GM19467 (cell line): ENCODE data around the gene PTP4A1.
"Not testable (repeated sequence)": the region's sequence is repeated elsewhere in the genome, so short reads cannot be mapped to it uniquely, and the experiment has no call there.

Experiments
- ATAC-seq: cut with Tn5 transposase; IDR thresholded peaks from one replicate; pipeline ENCODE4 v1.9.1; 2021; ENCODE audit warnings: mild to moderate bottlenecking, moderate library complexity; ENCODE audit not compliant: unreplicated experiment

The PTP4A1 gene

DNA sequence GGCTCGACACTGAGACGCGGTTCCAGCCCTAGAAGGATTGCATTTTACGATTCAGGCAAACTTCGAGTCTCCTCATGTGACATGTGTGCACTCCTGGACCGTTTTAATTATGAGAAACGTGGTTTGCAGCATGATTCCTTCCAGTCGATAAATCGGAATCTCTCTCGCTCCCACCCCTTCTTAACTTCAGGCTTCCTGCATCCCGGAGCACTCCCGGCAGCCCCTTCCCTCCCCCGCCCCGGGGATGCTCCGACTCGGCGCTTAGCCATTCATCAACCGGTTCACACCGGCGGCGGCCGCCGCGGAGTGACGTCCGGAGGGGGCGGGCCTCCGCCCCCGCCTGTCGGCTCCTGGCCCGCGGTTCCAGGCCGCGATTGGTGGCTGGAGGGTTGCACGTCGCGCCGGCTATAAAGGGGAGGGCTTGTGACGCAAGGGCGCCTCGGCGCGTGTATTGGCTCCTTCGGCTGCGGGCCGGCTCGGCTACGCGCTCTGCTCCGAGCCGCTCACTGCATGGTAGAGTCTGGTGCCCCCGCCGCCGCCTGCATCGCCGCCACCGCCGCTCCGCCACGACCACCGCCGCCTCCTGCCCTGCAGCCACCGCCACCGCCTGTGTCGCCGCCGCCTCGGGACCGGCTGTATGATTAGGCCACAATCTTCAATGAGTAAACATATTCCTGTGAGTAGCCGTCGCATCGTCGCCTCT is at the start of gene PTP4A1, which contains the start of gene LOC128125822:
PTP4A1 (plus strand) TSS at position 437 of the 703 bp plus-strand sequence. CDS start 4,401 bp downstream, outside the sequence.
LOC128125822 (plus strand) TSS at position 437 of the 703 bp plus-strand sequence.
- peak; percentile 93 for ATAC-seq

DNA sequence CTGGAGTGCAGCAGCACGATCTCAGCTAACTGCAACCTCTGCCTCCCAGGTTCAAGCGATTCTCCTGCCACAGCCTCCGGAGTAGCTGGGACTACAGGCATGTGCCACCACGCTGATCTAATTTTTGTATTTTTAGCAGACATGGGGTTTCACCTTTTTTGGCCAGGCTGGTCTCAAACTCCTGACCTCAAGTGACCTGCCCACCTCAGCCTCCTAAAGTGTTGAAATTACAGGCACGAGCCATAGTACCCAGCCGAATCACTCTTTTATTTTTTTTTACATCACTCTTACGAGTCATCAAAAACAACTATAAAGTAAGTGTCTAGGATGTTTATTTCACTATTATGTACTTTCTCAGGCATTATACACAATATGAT is 49.4 kb upstream of the PTP4A1 start:
- ATAC-seq = not testable (repeated sequence)

DNA sequence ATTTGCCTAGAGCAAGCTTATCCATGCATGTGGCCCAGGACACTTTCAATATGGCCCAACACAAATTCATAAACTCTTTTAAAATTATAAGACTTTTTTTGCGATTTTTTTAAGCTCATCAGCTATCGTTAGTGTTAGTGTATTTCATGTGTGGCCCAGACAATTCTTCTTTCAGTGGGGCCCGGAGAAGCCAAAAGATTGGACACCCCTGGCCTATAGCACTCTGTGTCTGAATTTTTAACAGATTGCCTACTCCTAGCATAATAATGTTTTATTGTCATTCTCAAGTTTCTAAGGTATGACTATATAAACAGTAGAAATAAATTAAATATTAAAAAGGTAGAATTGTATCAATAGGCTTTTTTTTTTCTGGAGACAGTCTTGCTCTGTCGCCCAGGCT is 48.6 kb upstream of the PTP4A1 start:
- no peak for ATAC-seq

DNA sequence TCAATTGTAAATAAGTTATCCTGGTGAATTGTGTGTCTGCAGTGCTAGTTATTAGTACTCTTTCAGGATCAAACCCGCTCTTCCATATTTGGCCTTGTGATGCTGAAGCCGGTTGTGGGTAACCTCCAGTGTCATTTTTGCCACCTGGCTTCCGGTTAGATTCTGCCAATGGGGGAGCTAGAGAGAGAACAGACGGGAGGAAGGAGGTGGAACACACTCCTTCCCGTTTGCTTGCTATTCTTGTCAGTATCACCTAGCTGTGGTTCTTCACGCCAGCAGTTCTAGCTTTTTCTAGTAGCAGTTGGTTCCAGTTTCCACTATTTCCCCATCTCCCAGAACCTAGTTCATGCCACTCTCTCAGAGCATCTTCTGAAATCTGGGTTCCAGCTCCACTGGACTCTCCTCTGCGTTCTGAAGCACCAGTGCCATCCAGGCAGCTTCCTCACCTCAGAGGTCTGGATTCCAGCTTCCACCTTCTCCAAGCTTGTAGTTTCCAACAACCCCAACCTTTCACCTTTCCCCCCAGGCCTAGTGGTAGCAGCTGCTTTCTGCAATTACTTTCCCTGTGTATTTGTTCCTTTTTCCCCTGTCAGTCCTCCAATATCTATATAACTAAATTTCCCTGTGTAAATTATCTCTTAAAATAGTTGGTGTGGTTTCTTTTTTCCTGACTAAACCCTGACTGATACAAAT is 46.9 kb upstream of the PTP4A1 start:
- ATAC-seq = no peak

DNA sequence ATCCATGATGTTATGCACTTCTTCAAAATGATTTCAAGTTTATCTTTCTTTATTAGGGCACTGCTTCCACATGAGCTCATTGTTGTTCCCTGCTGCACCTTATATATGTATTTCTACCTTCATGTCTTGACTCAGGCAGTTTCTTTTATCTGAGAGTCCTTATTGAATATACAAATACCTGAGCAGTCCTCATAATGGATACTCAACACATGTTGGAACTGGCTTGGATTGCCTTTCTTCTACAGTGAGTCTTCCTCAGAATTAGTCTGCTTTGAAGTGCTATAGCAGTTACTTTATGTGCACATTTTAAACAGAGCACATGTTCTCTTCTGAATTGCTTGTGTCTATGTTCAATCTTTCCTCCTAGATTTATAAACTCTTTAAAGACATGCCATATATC is 45.3 kb upstream of the PTP4A1 start:
- no peak for ATAC-seq

DNA sequence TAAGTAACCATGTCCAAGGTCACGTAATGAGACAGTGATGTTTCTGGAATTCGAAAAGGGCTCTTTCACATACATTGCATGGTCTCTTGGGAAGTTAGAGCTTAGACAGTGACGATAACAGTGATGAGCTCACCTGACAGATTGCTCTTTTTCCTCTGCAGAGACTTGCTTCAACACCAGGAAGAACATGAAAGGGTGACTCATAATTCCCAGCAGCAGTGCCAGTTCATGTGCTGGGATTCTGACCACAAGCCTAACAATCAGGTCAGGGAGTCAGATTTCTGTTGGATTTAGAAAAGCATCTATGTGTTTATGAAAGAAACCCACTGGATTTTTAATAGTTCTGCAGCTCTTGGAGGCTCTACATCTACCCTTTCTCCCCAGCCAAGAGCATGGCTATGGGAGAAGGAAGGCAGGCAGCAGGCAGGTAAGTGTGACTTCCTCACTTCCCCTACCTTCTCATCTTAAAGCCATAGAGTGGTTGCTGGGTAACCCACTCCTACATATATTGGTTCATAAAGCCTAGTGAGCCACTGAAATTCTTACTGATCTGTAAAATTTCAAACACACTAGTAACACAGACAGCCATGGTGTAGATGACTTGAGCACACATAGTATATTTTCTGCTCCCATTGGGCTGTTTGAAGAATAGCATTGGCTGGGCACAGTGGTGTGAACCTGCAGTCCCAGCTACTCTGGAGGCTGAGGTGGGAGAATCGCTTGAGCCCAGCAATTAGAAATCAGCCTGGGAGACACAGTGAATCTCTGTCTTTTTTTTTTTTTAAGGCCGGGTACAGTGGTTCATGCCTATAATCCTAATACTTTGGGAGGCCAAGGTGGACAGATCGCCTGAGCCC is 44.4 kb upstream of the PTP4A1 start:
- no peak for ATAC-seq

DNA sequence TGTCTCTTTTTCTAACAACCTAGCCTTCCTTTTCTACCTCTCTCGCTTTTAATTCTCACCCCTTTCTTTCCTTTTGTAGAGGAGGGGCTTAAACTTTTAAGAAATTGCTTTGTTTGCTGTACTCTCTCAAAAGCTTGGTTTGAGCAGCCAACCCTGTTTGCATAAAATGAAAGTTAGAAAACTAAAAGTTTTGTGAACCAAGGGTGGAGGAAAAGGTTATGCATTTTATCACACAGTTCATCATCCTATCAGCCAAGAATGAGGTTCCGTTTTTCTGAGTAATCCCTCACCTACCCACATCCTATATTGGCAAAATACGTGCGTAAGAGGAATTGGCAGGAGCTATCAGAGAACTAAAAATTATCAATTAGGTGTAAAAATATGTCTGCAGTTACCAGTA is 42.8 kb upstream of the PTP4A1 start:
- ATAC-seq = no peak

DNA sequence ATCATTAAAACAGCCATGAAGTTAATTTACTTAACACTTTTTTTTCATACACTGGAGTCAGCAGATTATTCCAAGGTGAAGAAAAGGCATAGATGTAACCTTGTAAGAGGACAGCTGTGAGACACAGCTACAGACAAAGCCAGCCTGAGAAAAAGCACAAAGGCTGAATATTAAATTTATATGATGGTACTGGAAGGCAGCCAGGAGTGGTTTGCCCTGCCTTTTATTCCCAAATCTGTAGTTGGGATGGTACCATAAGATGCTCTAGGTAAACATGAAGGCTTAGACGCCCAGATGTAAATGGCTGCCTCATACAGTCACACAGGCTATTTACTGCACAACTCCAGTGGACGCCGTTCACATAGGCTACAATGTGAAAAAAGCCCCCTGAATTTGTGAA is 42.1 kb upstream of the PTP4A1 start:
- ATAC-seq = no peak

DNA sequence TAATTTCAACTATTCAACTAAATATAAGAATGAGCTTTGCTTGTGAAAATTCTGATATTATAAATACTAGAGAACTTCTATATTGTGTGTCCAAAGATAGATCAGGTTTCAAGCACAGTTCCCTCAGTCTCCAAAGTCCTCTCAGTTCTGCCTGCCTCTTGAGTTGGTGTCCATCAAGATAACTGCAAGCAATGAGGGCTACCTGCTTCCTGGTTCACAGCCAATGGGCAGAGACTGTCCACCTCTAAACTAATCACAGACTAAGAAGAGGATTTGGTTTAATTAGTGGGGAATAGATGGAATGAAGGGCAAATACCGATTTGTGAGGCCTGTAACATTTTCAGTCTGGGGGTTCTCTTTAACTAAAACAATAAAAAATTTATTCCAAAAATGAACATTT is 41.3 kb upstream of the PTP4A1 start:
- ATAC-seq = no peak

DNA sequence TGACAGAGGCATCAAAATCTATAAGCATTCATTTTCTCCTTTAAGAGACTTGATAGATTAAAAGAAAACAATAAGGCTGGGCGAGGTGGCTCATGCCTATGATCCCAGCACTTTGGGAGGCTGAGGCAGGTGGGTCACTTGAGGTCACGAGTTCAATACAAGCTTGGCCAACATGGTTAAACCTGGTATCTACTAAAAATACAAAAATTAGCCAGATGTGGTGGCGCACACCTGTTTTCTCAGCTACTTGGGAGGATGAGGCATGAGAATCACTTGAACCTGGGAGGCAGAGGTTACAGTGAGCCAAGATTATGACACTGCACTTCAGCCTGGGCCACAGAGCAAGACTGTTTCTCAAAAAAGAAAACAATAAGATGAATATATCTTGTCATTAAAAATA is 39.3 kb upstream of the PTP4A1 start:
- no peak for ATAC-seq

DNA sequence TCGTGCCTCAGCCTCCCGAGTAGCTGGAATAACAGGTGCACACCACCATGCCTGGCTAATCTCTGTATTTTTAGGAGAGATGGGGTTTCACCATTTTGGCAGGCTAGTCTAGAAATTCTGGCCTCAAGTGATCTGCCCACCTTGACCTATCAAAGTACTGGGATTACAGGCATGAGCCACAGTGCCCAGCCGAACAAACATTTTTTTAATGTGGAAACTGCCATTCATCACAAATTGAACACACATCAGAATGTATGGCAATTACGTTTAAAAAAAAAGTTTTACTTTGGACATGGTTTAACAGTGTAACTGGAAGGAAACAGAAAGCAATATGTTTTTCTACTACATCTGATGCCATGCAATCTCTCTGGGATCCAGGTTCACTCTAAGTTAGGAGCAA is 38.3 kb upstream of the PTP4A1 start:
- no peak for ATAC-seq

DNA sequence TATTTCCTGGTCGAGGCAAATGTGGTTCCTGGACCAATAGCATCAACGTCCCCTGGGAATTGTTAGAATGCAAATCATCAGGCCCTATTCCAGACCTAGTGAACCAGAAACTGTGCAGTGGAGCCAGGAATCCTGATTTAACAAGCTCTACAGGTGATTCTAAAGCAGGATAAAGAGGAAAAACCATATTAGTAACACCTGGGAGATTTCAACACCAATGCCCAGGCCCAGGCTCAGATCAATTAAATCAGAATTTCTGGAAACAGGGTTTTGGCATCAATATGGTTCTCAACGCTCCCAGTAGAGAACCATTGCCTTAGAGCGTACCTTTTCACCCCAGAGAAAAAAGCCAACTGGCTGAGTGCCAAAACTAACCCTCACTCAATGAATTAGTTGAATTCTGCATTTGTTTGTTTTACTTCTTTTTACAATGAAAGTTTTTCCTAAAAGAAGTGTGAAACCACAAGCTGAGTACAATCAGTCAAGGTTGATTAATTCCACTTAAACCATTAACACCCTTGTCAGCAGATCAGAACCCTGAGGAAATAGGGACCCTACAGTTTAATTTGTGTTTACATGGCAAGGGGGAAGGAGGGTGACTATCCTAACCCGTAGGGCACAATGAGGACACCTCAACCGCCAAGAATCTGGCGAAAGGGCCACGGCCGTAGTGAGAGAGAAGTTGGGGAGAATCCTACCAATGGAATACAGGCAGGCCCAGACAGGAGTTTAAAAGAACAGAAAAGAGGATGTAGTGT is 34.9 kb upstream of the PTP4A1 start:
- peak; percentile 61 for ATAC-seq

DNA sequence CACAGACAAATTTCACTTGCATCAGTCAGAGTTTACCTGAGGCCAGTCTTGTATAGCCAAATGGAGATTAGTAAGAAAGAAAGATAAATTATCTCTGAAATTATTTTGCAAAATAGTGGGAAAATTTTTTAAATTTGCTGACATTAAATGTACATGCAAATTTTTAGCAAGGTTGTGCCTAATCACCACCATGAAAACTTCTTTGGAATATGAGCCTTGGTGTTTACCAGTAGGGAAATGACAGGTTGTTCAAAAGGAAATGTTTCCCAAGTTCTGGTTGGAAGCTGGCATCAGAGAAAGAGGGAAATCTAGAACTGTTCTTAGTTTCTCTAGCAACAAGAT is 34.4 kb upstream of the PTP4A1 start:
- ATAC-seq = no peak

DNA sequence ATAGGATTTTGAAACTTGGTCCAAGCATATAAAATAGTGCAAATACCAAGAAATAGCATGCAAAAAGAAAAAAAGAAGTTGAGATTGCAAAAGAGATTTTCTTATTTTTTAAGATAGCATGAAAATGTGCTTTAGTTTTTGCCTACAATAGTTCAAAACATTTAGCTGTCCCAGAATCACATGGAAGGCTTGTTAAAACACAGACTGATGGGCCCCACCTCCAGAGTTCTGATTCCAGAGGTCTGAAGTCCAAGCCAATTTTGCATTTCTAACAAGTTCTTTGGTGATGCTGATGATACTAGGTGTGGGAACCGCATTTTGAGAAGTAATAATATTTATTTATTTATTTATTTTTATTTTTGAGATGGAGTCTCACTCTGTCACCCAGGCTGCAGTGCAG is 33.7 kb upstream of the PTP4A1 start:
- ATAC-seq = no peak

DNA sequence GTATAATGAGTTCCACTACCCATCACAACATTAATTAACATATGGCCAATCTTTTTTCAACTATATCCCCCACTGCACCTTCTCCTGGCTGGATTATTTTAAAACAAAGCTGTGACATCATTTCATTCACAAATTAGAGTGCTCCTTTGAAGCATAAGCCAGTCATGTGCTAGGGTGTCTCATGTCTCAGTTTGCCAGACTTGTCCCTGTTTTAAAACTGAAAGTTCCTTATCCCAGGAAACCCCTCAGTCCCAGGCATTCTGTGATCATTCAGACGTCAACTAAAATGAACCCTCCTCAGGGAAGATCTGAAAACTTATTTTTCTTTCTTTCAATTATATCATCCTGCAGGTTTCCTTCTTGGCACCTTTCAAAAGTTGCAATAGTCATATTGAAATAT is 29.3 kb upstream of the PTP4A1 start:
- ATAC-seq = no peak

DNA sequence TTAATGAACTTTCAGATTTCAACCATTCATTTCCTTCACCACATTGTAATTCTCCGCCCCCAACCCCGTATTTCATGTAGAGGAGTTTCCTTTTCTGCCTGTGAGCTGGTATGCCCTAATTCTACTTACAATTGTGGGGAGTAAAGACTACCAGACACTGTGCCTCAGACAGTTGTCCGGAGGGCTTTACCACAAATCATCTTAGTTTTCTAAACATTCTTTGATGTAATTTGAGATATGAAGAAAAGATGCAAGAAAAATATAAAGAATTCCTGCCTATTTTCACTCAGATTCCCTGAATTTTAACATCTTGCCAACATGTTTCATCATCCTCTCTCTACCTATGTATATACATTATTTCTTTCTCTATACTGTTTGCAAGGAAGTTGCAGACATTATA is 28.3 kb upstream of the PTP4A1 start:
- ATAC-seq = no peak

DNA sequence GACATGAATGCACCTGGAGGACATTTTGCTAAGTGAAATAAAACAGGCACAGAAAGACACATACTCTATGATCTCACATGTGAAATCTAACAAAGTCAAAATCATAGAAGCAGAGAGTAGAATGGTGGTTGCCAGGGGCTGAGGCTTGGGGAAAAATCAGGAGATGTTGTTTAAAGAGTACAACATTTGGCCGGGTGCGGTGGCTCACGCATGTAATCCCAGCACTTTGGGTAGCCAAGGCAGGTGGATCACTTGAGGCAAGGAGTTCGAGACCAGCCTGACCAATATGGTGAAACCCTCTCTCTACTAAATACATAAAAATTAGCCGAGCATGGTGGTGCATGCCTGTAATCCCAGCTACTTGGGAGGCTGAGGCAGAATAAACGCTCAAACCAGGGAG is 26.0 kb upstream of the PTP4A1 start:
- no peak for ATAC-seq

DNA sequence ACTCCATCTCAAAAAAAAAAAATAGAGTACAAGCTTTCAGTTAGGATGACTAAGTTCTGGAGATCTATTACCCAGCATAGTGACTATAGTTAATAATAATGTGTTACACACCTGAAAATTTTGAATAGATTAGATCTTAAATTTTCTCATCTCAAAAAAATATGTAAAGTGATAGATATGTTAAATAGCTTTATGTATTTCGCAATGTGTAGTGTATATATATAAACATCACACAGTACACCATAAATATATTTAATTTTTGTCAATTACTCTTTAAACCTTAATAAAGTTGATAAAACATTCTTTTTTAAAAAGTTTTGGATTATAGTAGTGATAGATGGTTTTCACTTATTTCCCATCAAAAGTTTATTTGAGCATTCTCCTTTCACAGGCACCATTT is 25.6 kb upstream of the PTP4A1 start:
- no peak for ATAC-seq

DNA sequence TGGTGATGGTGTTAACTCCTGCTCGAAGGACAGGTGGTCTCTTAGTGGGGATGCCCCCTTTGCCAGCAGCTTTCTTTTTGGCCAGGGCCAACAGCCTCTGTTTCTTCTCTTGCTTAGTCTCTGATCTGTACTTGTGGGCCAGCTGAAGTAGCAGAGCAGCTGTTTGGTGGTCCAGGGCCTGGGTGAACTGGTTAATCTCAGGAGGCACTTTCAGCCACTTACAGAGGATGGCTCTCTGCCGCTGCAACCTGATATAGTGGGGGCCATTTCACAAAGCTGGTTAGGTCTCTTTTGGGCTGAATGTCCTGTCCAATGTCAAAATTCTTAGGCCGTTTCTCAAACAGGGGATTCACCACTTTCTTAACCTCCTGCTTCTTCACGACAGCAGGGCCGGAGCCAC is 23.2 kb upstream of the PTP4A1 start:
- ATAC-seq = no peak

DNA sequence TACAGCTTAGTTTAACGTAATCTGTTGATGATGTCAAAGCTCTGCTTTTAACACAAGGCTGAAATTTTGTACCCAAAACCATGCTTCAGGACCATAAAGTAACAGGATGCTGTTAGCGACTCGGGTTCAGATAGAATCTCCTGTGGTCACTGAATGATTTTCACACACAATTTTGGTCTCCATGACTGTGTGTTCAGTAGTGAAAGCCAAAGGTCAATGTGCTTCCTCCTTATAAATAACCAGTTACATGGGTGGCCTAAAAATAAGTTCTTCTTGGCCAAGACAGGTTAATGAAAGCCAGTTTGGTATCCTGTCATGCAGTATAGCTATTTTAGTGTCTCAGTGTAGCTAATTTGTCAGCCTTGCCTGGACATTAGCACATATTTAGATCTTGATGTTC is 19.1 kb upstream of the PTP4A1 start:
- ATAC-seq = peak; percentile 100

DNA sequence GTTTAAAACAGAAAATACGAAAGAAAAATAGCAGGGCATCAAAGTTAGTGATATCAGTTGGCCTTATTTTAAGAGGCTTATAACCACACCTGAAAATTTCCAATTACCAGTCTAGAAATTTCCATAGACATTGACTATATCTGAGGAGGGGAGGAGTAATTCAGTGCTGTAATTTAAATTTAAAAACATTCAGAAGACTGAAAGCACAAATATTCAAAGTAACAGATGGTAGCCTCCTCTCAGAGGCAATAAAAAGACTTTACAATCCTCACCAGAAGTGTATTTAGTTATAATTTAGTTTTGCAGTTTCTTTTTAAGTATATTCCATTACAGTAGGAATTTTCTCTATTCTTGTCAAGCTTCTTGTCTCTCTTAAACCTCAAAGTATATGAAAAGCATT is 18.4 kb upstream of the PTP4A1 start:
- ATAC-seq = no peak
